NK-92 treated with Interleukin-12 subunit alpha and Interleukin-12 subunit beta, amount 100 ng/mL, for 24 hours (cell line): ENCODE results near the gene TRAF7.

ENCODE experiments used
- DNase-seq: peaks from one replicate; lab custom pipeline; 2025; lab: John Stamatoyannopoulos, UW

Gene TRAF7

GRCh38 chr16:2147981-2148671, 7.5 kb upstream of the TRAF7 start, which contains the start of gene RAB26:
TSS of gene RAB26 (plus strand) at chr16:2148625. CDS start at chr16:2148784, 159 bp downstream.
- DNase-seq, result no peak

- no peak for DNase-seq
Observed at GRCh38 chr16:2148714-2149629, 6.6 kb upstream of the TRAF7 start.

GRCh38 chr16:2149630-2150417, 5.8 kb upstream of the TRAF7 start:
- no peak for DNase-seq

- no peak for DNase-seq
Observed at GRCh38 chr16:2150418-2151187, 5.0 kb upstream of the TRAF7 start.

- DNase-seq, result no peak
Observed at GRCh38 chr16:2151188-2152091, 4.1 kb upstream of the TRAF7 start.

GRCh38 chr16:2152695-2153506, 2.7 kb upstream of the TRAF7 start:
- no peak for DNase-seq

GRCh38 chr16:2154533-2155090, 970 bp upstream of the TRAF7 start:
- no peak for DNase-seq

GRCh38 chr16:2155977-2156848, 631 bp downstream of the TRAF7 start:
- no peak for DNase-seq

- no peak for DNase-seq
Observed at GRCh38 chr16:2156849-2157224, 1.3 kb downstream of the TRAF7 start.

GRCh38 chr16:2157480-2158261, 2.1 kb downstream of the TRAF7 start:
- no peak for DNase-seq

- no peak for DNase-seq
Observed at GRCh38 chr16:2158262-2158638, 2.7 kb downstream of the TRAF7 start.

- DNase-seq, result no peak
Observed at GRCh38 chr16:2159175-2159838, 3.7 kb downstream of the TRAF7 start.

- DNase-seq, result no peak
Observed at GRCh38 chr16:2160915-2161551, 5.5 kb downstream of the TRAF7 start.

- DNase-seq, result no peak
Observed at GRCh38 chr16:2161911-2162310, 6.3 kb downstream of the TRAF7 start.

- no peak for DNase-seq
Observed at GRCh38 chr16:2162676-2163118, 7.1 kb downstream of the TRAF7 start.

- no peak for DNase-seq
Observed at GRCh38 chr16:2163211-2163881, 7.8 kb downstream of the TRAF7 start.
